ENCODE results near the gene CARD10.
A peak's percentile ranks its signal among the peaks of the same experiment; 100 is the strongest.

The CARD10 gene

GRCh38 chr22:37503850-37504249 lies 15.4 kb downstream of the CARD10 start:
- no peak for DNase-seq (ENCODE audit: low spot score)

DNA sequence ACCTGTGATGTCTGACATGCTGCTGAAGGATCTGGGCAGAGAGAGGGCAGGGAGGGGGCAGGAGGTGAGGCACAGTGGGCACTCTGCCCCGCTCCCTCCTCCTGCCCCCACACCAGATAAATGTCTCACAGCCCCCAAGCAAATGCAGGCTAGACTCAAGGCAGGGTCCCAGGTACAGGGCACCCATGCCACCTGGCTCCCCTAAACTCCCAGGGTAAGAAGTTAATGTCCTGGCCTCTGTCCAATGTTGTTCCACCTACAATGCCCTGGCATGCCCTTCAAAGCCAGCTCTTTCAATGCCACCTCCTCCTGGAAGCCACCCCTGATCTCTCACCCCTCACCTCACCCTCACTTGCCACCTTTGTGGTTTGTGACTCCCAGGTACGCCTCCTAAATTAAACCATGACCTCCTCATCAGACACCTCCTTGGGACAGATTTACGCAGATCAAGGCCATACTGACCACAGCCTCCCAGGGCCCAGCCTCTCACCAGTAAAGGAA lies 16.0 kb downstream of the CARD10 start:
- no peak for DNase-seq (ENCODE audit: low spot score)

DNA sequence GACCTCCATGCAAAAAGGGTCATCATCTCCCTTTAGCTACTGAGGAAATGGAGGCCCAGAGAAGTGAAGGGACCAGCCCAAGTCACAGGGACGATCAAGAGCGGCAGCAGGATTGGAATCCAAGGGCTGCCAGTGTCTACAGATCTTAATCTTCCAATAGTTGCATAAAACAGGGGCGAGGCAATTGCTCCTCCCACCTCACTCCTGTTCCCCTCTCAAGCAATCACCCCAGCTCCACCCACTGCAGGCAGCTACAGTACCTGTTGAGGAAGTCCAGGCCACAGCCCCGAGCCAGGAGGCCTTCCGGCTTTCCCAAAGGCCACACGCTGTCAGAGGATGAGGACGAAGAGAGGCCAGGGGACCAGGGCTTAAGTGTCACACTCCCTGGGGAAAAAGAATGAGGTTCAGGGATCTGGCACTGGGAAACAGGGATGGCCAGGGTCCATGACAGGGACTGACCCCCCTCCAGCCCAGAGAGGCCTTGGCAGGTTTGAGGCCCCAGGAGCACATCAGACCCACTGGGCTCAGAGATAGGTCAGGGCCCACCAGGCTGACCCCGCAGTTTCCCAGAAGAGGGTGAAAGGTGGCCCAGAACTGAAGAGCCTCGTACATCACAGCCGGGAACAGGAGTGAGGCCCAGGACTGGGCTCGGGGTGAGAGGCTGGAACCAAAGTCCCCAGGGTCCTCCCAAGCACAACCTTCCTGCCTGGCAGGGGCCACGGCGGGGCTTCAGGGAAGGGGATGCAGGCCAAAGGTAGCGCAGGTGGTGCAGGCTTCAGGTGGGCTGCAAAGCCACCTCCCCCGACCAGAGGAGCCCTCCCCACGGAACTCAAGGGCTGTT lies 16.7 kb downstream of the CARD10 start:
- no peak for DNase-seq (ENCODE audit: low spot score)

DNA sequence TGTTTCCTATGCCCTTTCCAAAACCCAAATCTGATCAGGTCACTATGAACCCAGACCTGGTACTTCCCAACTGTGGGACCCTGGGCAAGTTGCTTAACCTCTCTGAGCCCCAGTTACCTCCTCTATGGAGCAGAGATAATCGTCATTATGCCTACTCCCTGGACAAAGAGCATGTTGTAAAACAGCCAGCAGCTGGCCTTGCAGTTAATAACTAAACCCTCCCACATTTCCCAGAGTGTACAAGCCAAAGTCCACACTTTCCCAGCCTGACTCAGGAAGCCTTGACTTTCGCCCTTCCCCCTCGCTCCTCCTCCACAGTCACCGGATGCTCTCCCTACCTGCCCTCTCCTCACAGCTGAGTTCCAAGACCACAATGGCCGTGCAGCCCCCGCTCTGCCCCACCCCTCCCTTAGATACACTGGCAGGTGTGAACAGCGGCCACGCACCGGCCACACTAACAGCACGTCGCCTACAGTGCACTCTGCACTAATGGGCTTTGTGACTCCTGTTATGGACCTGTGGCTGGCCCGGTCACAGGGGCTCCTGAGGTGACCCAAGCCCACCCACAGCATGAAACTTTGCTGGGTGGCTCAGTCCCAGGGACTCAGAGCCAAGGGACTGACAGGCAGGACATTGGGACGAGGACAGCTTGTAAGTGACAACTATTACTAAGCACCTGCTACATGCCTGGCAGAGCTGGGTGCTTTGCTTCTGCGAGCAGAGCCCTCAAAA lies 17.4 kb downstream of the CARD10 start:
- DNase-seq (ENCODE audit: low spot score): no peak

DNA sequence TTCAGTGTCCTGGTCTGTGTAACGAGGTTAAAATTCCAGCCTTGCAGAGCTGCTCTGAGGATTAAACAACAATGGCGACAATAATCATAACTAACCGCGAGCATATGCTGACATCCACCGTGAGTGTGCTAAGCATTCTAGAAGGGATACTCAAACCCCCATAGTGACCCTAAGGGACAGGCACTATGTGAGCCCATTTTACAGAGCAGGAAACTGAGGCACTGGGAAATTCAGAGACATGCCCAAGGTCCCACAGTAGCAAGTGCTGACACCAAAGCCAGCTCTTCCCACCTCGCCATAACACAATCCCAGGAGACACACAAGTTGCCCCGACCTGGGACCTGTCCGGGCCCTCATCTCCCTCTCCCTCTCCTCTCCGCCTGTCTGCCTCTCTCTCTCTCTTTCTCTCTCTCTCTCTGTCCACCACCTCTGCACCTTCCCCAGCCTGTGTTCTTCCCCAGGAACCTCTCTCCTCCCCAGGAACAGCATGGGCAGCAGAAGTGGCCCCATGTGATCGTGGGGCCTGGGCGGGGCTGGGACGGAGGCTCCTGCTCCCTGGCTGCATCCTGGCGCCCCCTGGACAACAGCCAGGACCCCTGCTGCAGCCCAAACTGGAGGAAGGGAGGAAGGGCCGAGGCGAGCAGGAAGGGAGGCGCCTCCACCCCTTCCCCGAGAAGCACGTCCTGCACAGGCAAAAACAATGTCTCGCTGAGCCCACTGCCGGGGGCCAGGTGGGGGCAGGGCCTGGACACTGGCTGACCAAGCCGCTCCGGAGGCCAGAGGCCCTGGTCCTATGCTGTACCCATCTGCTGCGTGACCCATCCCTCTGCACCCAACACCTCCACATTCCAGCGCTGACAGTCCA lies 18.2 kb downstream of the CARD10 start:
- DNase-seq (ENCODE audit: low spot score): no peak

- no peak for DNase-seq (ENCODE audit: low spot score)
Observed at GRCh38 chr22:37499789-37500540, 19.2 kb downstream of the CARD10 start.

- no peak for DNase-seq (ENCODE audit: low spot score)
Observed at GRCh38 chr22:37499027-37499707, 20.0 kb downstream of the CARD10 start.

- peak; percentile 71 for DNase-seq (ENCODE audit: low spot score)
Observed at GRCh38 chr22:37498289-37498909, 20.8 kb downstream of the CARD10 start.

DNA sequence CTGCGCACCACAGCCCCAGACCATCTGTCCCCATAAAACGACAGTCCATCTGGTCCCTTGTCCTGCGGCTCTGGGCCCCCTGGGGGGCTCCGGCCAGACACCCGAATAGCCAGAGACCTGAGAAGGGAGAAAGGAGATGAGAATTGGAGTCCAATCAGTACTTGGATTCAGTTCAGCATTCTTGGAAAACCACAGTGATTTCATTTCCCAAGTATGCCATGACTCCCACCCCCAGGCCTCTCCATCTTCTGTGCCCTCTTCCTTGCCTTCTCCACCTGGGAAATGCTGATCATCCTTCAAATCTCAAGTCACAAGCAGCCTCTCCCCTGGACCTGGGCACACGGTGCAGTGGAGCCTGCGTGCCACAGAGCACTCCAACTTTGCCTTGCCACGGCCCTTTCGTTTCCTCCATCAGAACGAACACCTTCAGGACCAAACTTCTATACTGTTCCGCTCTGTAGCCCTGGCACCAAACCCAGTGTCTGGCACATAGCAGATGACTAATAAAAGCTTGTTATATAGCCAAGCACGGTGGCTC lies 22.1 kb downstream of the CARD10 start:
- no peak for DNase-seq (ENCODE audit: low spot score)

DNA sequence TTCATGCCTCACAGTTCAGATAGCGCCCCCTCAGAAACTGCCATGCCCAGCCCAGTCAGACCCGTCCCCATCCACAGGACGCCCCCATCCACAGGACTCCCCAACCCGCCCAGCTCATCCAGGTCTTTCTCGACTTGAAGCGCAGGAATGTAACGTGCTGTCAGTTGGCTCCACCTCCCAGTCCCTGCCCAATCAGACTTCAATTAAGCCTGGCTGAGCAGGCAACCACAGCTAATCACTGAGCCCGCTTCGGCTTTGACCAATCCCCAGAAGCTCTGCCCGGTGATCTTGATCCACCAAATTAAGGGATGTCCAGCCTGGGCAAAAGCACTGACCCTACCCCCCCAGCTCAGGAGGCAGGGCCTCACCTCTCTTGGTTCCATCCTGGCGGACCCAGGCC lies 22.6 kb downstream of the CARD10 start:
- no peak for DNase-seq (ENCODE audit: low spot score)

- no peak for DNase-seq (ENCODE audit: low spot score)
Observed at GRCh38 chr22:37493979-37494378, 25.2 kb downstream of the CARD10 start.

DNA sequence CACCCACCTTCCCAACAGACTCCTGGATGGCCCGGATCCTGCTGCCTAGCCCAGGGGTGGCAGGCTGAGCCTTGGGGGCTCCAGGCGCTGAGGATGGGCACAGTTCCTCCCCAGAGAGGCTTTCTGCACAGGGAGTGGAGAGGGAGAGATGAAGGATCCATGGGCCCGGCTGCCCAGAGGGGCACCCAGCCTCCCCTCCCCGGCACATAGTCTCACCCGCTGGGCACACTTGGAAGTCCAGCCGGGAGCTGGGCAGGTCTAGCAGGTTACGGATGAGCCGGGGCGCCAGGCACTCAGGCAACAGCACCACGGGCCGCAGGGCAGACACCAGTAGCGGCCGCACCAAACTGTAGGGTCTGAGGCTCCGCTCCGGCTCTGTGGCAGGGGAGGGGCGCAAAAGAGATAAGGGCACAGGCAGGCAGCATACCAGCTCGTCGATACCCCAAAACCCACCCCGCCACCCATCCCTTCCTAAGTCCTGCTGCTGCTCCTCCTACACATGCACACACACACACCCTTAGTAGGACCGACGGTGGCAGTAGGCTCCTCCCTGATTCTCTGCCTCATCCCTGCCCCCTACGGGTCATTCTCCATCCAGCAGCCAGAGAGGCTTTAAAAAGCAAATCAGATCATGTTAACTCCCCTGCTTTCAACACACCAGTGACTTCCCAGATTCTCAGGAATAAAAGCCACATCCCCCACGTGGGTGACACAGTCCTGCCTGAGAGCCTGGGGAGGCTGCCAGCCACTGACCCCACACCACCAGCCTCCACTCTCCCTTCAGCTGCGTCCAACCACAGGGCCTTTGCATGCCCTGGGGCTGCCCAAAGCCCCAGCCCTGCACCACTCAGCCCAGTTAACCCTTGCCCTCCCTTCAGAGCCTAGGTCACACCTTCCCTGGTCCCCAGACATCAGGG lies 26.5 kb downstream of the CARD10 start:
- DNase-seq (ENCODE audit: low spot score): peak; percentile 56

GRCh38 chr22:37491559-37492427 lies 27.4 kb downstream of the CARD10 start:
- DNase-seq (ENCODE audit: low spot score): no peak

DNA sequence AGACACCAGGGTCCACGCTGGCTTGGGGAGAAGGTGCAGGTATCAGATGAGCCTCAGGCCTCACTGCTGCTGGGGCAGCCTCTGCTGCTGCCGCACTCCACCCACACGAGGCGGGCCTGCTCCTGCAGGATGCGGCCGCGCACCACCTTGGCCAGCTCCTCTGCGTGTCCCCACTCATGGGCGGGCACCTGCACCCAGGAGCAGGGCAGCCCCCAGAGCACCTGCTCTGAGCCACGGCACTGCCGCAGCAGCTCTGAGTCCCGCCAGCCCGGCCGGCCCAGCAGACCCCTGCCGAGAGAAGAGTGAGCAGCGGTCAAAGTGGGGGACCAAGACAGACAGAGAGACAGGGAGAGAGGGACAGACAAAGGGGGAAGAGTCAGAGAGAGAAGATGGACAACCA lies 28.1 kb downstream of the CARD10 start:
- DNase-seq (ENCODE audit: low spot score): no peak

GRCh38 chr22:37489983-37490382 lies 29.2 kb downstream of the CARD10 start:
- DNase-seq (ENCODE audit: low spot score): no peak

GRCh38 chr22:37488337-37489135 lies 30.7 kb downstream of the CARD10 start:
- DNase-seq (ENCODE audit: low spot score): no peak

- DNase-seq (ENCODE audit: low spot score): no peak
Observed at GRCh38 chr22:37487571-37487970, 31.6 kb downstream of the CARD10 start.
